HepG2 (cell line): Measurements from ENCODE around the gene ADGRL1. TPM values are rescaled to one million over a fixed set of nuclear protein-coding genes. Genes with fewer than 3 reads are reported as not detected.

Source experiments
- ARNTL ChIP-seq: sonication (generic); formaldehyde crosslinking; IDR thresholded peaks from 2 replicates; pipeline ENCODE4 v1.4.0; 2020; ENCODE audit warnings: mild to moderate bottlenecking, missing genetic modification reagents
- ATF7-NPFF ChIP-seq: sonication (generic); formaldehyde crosslinking; IDR thresholded peaks from 2 replicates; pipeline ENCODE4 v1.8.1; 2023; ENCODE audit warnings: mild to moderate bottlenecking, low read depth, missing genetic modification reagents, moderate library complexity
- CBX1 ChIP-seq: IDR thresholded peaks from one replicate; pipeline ENCODE4 v1.6.1; 2016; ENCODE audit warnings: antibody characterized with exemption, low read depth
- ELF1 ChIP-seq: sonication (generic); formaldehyde crosslinking; IDR thresholded peaks from 2 replicates; pipeline ENCODE4 v1.4.0; 2020; ENCODE audit warnings: missing genetic modification reagents
- HNRNPLL ChIP-seq: fragments of 200-400 bp; formaldehyde crosslinking; IDR thresholded peaks from 2 replicates; pipeline ENCODE4 v1.6.1; 2017; ENCODE audit warnings: mild to moderate bottlenecking, low read depth, low read length; ENCODE audit not compliant: poor library complexity, severe bottlenecking
- KAT8 ChIP-seq: IDR thresholded peaks from 2 replicates; pipeline ENCODE4 v1.6.1; 2016; ENCODE audit warnings: missing genetic modification reagents, missing compliant biosample characterization
- KDM5A ChIP-seq: fragments of 200-600 bp; sonication (generic); IDR thresholded peaks from 2 replicates; pipeline ENCODE4 v1.7.0; 2018; ENCODE audit warnings: antibody characterized with exemption, mild to moderate bottlenecking, low read length, borderline replicate concordance
- LCORL ChIP-seq, 2 experiments: fragments of 450-650 bp in 1 of 2; sonication (generic) in 1 of 2; formaldehyde crosslinking in 1 of 2; IDR thresholded peaks; 2 replicates each; pipeline versions ENCODE4 v1.5.0 to v1.6.1; 2017 to 2020; ENCODE audit warnings: antibody characterized with exemption in 1 of 2, missing genetic modification reagents in 1 of 2
- MEF2D ChIP-seq: sonication (generic); formaldehyde crosslinking; IDR thresholded peaks from 2 replicates; pipeline ENCODE4 v1.5.1; 2020; ENCODE audit warnings: mild to moderate bottlenecking, missing genetic modification reagents
- NFKBIZ ChIP-seq: IDR thresholded peaks from 2 replicates; pipeline ENCODE4 v1.6.1; 2018; ENCODE audit warnings: missing genetic modification reagents, missing compliant biosample characterization
- NFYC ChIP-seq: IDR thresholded peaks from 2 replicates; pipeline ENCODE4 v1.6.1; 2016; ENCODE audit warnings: missing genetic modification reagents, missing compliant biosample characterization
- NR2C2 ChIP-seq: sonication (generic); formaldehyde crosslinking; IDR thresholded peaks from 2 replicates; pipeline ENCODE4 v1.4.0; 2020; ENCODE audit warnings: missing genetic modification reagents, mild to moderate bottlenecking, moderate library complexity, borderline replicate concordance
- ZNF12 ChIP-seq: sonication (generic); formaldehyde crosslinking; IDR thresholded peaks from 2 replicates; pipeline ENCODE4 v1.5.0; 2020; ENCODE audit warnings: missing genetic modification reagents
- ZNF724P ChIP-seq: sonication (generic); formaldehyde crosslinking; IDR thresholded peaks from 2 replicates; pipeline ENCODE4 v1.8.0; 2022; ENCODE audit warnings: missing genetic modification reagents, borderline replicate concordance
- ZNF747 ChIP-seq: sonication (generic); formaldehyde crosslinking; IDR thresholded peaks from 2 replicates; pipeline ENCODE4 v1.8.1; 2023; ENCODE audit warnings: missing genetic modification reagents, mild to moderate bottlenecking, borderline replicate concordance
- polyA plus RNA-seq, 8 experiments: library from polyadenylated mRNA; depleted of rRNA in 3 of 8; stranded (reverse) in 7 of 8; unstranded in 1 of 8; fragments of >200 nt; fragmentation: Illumina TruSeq in 4 of 8; extraction: Trizol in 4 of 8; gene quantifications; 2 replicates each; pipeline versions ENCODE4 v1.2.1 to v1.2.3, GENCODE V29; 2011 to 2016; ENCODE audit warnings: low read depth in 4 of 8, missing spikeins in 1 of 8, mixed read lengths in 1 of 8; ENCODE audit not compliant: insufficient read depth in 1 of 8
- total RNA-seq, 5 experiments: library from RNA; depleted of rRNA; stranded (reverse); fragments of >200 nt; fragmentation: Illumina TruSeq; extraction: Trizol; gene quantifications; 2 replicates each; pipeline ENCODE4 v1.2.3, GENCODE V29; 2016; ENCODE audit warnings: low read depth in 1 of 5
- TF ChIP-seq, protein P1 (sequence below): conservative IDR thresholded peaks from 2 replicates; pipeline ENCODE4 v1.6.1; 2018; ENCODE audit warnings: missing genetic modification reagents
- TF ChIP-seq, protein P2 (sequence below): sonication (generic); formaldehyde crosslinking; IDR thresholded peaks from 2 replicates; pipeline ENCODE4 v1.5.1; 2020; ENCODE audit warnings: missing genetic modification reagents, mild to moderate bottlenecking, borderline replicate concordance
- TF ChIP-seq, protein P3 (sequence below): sonication (generic); formaldehyde crosslinking; IDR thresholded peaks from 2 replicates; pipeline ENCODE4 v1.4.0; 2020; ENCODE audit warnings: missing genetic modification reagents, mild to moderate bottlenecking, borderline replicate concordance
- TF ChIP-seq, protein P4 (sequence below): sonication (generic); formaldehyde crosslinking; IDR thresholded peaks from 2 replicates; pipeline ENCODE4 v1.5.1; 2020; ENCODE audit warnings: mild to moderate bottlenecking, moderate library complexity, missing genetic modification reagents
- TF ChIP-seq, protein P5 (sequence below): sonication (generic); formaldehyde crosslinking; IDR thresholded peaks from 2 replicates; pipeline ENCODE4 v1.8.1; 2023; ENCODE audit warnings: mild to moderate bottlenecking, missing genetic modification reagents, borderline replicate concordance
- TF ChIP-seq, protein P6 (sequence below): sonication (generic); formaldehyde crosslinking; IDR thresholded peaks from 2 replicates; pipeline ENCODE4 v1.4.0; 2020; ENCODE audit warnings: missing genetic modification reagents

The ADGRL1 gene
- total and polyA plus RNA-seq, 2 of the 13 experiments (the other 11 are each of a cell fraction or from before 2014, with no cell fraction given): 0.49 to 1.7 TPM

DNA sequence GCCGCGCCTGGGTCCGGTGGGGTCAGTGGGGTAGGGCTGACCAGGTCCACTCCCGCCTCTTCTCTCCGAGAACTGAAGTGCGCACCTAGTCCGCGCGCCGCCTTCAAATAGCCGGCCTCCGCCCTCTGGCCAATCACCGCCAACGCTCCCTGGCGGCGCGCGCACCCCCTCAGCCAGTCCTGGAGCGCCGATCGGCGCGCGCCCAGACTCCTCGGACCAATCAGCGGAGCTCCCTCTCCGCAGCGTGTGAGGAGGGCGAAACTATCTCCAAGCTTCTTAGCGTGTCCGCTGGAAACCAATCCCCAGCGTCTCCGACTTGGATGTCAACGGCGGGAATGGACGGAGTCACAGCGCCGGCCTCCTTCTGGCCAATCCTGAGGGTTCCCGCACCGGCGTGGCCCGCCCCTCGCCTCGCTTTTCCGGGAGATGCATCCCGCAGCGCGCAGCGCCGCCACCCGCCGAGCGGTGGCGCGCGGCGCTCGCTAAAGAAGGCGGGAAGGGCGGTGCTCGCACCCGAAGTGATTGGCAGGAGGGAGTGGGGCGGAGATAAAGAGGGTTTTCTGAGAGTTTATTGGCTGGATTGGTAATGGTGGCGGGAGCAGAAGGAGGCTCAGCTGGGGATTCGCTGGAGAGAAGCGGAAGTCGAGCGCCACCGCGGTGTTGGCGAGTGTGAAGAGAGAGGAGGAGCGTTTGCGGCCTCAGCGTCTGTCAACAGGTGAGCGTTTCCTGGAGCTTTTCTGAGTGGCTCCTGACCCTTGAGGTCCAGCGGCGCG lies 69.3 kb downstream of the ADGRL1 start, which contains the start of gene ASF1B (continued):
- TF ChIP-seq NFYC (CRISPR knock-in tag) (peak; percentile 95), ATF7-NPFF (CRISPR knock-in tag) (peak; percentile 93), KDM5A (peak; percentile 5; the same call in 1 of the 2 replicates), LCORL (IDR thresholded peaks at IDR 0.05) (no peak), LCORL (CRISPR knock-in tag; IDR thresholded peaks at IDR 0.05) (peak; percentile 59), NR2C2 (CRISPR knock-in tag) (peak; percentile 55; the same call in 1 of the 2 replicates), ZNF12 (peak; percentile 57; the same call in 1 of the 2 replicates), KAT8 (CRISPR knock-in tag) (peak; percentile 90), ARNTL (CRISPR knock-in tag) (peak; percentile 37; the same call in 1 of the 2 replicates), MEF2D (CRISPR knock-in tag) (peak; percentile 17), NFKBIZ (no peak), HNRNPLL (peak; percentile 75), ZNF747 (CRISPR knock-in tag) (no peak), ELF1 (CRISPR knock-in tag) (peak; percentile 79), ZNF724P (CRISPR knock-in tag) (peak; percentile 91), CBX1 (peak; percentile 8)
- TF ChIP-seq, protein P1, sequence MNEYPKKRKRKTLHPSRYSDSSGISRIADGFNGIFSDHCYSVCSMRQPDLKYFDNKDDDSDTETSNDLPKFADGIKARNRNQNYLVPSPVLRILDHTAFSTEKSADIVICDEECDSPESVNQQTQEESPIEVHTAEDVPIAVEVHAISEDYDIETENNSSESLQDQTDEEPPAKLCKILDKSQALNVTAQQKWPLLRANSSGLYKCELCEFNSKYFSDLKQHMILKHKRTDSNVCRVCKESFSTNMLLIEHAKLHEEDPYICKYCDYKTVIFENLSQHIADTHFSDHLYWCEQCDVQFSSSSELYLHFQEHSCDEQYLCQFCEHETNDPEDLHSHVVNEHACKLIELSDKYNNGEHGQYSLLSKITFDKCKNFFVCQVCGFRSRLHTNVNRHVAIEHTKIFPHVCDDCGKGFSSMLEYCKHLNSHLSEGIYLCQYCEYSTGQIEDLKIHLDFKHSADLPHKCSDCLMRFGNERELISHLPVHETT: no peak
- TF ChIP-seq, protein P2, sequence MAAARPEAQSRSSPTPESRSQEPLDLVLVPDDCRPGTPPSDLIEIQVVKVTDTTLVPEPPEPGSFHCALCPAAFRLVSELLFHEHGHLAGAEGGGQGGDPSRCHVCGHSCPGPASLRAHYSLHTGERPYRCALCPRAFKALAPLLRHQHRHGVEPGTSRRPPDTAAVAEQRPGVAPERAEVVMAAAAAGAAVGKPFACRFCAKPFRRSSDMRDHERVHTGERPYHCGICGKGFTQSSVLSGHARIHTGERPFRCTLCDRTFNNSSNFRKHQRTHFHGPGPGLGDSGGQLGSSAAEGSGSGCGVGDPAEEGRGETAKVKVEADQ: peak; percentile 19; the same call in 1 of the 2 replicates
- TF ChIP-seq, protein P3, sequence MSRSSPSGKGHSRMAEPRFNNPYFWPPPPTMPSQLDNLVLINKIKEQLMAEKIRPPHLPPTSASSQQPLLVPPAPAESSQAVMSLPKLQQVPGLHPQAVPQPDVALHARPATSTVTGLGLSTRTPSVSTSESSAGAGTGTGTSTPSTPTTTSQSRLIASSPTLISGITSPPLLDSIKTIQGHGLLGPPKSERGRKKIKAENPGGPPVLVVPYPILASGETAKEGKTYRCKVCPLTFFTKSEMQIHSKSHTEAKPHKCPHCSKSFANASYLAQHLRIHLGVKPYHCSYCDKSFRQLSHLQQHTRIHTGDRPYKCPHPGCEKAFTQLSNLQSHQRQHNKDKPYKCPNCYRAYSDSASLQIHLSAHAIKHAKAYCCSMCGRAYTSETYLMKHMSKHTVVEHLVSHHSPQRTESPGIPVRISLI (CRISPR knock-in tag): peak; percentile 18; the same call in 1 of the 2 replicates
- TF ChIP-seq, protein P4, sequence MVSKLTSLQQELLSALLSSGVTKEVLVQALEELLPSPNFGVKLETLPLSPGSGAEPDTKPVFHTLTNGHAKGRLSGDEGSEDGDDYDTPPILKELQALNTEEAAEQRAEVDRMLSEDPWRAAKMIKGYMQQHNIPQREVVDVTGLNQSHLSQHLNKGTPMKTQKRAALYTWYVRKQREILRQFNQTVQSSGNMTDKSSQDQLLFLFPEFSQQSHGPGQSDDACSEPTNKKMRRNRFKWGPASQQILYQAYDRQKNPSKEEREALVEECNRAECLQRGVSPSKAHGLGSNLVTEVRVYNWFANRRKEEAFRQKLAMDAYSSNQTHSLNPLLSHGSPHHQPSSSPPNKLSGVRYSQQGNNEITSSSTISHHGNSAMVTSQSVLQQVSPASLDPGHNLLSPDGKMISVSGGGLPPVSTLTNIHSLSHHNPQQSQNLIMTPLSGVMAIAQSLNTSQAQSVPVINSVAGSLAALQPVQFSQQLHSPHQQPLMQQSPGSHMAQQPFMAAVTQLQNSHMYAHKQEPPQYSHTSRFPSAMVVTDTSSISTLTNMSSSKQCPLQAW (CRISPR knock-in tag): peak; percentile 76
- TF ChIP-seq, protein P5, sequence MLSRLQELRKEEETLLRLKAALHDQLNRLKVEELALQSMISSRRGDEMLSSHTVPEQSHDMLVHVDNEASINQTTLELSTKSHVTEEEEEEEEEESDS (CRISPR knock-in tag): 0 out of 2 replicates have a peak, but pooled peaks have one; percentile 70
- TF ChIP-seq, protein P6, sequence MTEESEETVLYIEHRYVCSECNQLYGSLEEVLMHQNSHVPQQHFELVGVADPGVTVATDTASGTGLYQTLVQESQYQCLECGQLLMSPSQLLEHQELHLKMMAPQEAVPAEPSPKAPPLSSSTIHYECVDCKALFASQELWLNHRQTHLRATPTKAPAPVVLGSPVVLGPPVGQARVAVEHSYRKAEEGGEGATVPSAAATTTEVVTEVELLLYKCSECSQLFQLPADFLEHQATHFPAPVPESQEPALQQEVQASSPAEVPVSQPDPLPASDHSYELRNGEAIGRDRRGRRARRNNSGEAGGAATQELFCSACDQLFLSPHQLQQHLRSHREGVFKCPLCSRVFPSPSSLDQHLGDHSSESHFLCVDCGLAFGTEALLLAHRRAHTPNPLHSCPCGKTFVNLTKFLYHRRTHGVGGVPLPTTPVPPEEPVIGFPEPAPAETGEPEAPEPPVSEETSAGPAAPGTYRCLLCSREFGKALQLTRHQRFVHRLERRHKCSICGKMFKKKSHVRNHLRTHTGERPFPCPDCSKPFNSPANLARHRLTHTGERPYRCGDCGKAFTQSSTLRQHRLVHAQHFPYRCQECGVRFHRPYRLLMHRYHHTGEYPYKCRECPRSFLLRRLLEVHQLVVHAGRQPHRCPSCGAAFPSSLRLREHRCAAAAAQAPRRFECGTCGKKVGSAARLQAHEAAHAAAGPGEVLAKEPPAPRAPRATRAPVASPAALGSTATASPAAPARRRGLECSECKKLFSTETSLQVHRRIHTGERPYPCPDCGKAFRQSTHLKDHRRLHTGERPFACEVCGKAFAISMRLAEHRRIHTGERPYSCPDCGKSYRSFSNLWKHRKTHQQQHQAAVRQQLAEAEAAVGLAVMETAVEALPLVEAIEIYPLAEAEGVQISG (CRISPR knock-in tag): peak; percentile 71
